ENCODE data around the gene PRMT1.

- TF ChIP-seq EZH2 (IDR thresholded peaks at IDR 0.05; ENCODE audit: borderline replicate concordance, low read depth, low read length, poor library complexity, severe bottlenecking), result no peak
- no peak for TF ChIP-seq CTCF (conservative IDR thresholded peaks at IDR 0.05; ENCODE audit: low read depth, low read length)
Measured at GRCh38 chr19:49692147-49692506, 15.1 kb downstream of the PRMT1 start.
